ENCODE results near the gene CALHM3. TPM values are rescaled to one million over a fixed set of nuclear protein-coding genes. Genes with fewer than 3 reads are reported as not detected.

Gene CALHM3, protein sequence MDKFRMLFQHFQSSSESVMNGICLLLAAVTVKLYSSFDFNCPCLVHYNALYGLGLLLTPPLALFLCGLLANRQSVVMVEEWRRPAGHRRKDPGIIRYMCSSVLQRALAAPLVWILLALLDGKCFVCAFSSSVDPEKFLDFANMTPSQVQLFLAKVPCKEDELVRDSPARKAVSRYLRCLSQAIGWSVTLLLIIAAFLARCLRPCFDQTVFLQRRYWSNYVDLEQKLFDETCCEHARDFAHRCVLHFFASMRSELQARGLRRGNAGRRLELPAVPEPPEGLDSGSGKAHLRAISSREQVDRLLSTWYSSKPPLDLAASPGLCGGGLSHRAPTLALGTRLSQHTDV
- total RNA-seq = not detected in 2 replicates

GRCh38 chr10:103479135-103479534 lies at the start of gene CALHM3:
Gene CALHM3, minus strand, starts transcription at chr10:103479240. Its CDS starts 208 bp downstream, at chr10:103479032.

GRCh38 chr10:103493362-103493915 lies 14.4 kb upstream of the CALHM3 start, which contains the start of gene NEURL1:
Gene NEURL1, plus strand, starts transcription at chr10:103493705. Its CDS starts 683 bp downstream, at chr10:103494388.

GRCh38 chr10:103458720-103459119 lies 20.3 kb downstream of the CALHM3 start, which contains the start of gene CALHM1:
Gene CALHM1, minus strand, starts transcription at chr10:103458900. Its CDS starts 149 bp downstream, at chr10:103458751.

DNA sequence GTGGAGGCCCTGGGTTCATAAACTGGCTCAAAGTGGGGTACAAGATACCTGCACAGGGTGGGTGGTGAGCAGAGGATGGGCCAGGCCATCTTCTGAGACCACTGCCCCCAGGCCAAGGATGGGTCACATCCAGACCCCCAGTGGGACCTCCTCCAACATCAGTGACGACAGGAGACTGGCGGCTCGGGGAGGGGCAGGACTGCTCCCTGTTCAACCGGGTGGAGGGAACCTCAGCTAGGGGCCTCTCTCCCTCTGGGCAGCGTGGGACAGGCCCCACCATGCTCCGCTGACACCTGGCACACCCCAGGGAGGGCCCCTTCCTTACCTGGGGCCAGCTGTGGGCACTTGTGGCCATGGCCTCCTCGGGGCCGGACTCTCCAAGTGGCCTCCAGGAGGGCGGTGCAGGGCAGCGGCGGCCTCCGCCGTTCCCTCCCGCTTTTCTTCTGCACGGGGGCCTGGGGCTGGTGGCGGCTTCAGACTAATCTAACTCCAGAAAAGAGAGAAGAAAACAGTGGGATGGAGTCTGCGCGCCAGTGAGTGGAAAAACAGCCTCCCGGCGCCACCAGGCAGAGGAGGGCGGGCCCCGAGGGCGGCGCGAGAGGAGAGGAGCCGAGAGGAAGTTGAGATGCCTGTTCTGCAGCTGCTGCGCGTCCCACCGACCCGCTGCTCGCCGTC lies 27.1 kb downstream of the CALHM3 start, which contains the start of gene CALHM2:
CALHM2 (minus strand) TSS at position 540 of the 675 bp plus-strand sequence. CDS start 2,429 bp downstream, outside the sequence.

Other genes starting within 250 kb of the CALHM3 start
- 0.16 TPM in 1 of 2 replicates, not detected in the other for gene RPEL1, start 233.4 kb downstream of the CALHM3 start, total RNA-seq
- gene INA, start 202.1 kb downstream of the CALHM3 start, total RNA-seq = 12.8 and 13.0 TPM in 2 replicates
- gene PCGF6, start 128.1 kb downstream of the CALHM3 start, total RNA-seq = 10.4 and 11.8 TPM in 2 replicates
- gene TAF5, start 111.3 kb downstream of the CALHM3 start, total RNA-seq = 1.9 and 2.4 TPM in 2 replicates
- gene ATP5MK, start 82.8 kb downstream of the CALHM3 start, total RNA-seq = 116 and 154 TPM in 2 replicates
- 30.4 and 36.7 TPM in 2 replicates for gene PDCD11, start 82.6 kb downstream of the CALHM3 start, total RNA-seq
- 51.1 and 61.2 TPM in 2 replicates for gene CALHM2, start 26.9 kb downstream of the CALHM3 start, total RNA-seq
- not detected in 2 replicates for gene CALHM1, start 20.3 kb downstream of the CALHM3 start, total RNA-seq
- 0.12 and 0.16 TPM in 2 replicates for gene NEURL1, start 14.5 kb upstream of the CALHM3 start, total RNA-seq